ENCODE data around the gene CHI3L1. TPM values are rescaled to one million over a fixed set of nuclear protein-coding genes. Genes with fewer than 3 reads are reported as not detected.
A peak's percentile ranks its signal among the peaks of the same experiment; 100 is the strongest.

Gene CHI3L1
- total and polyA plus RNA-seq, 5 experiments from 2014 or later: not detected

DNA sequence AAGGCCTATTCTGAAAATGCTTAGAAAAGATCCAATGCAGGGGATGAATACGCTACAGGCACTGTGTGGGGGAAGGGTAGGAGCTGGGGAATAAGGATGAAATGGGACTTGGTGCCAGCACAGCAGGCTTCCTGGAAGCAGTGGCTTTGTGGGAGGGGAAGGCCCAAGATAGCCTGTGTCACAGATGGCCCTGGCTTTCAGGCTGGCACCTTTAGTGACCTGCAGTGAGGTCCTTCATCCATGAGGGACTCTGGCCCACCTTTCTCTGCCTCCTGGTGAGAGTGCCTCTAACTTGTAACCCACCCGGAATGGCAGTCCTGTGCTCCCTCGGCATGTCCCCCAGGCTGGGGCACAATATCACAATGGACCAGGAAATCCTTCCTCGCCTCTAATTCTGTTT, 919 bp downstream of the CHI3L1 start:
- Mint-ChIP-seq H3K36me3 (no peaks in the 10 kb centered on the region), H3K4me1 (peaks cover 3 to 6% (median 5%) of the 10 kb centered on the region in 4 donors), H3K4me3 (no peak overlapping the region), H3K27me3 (peaks cover 0 to 7% (median 3%) of the 10 kb centered on the region in 5 donors), H3K27ac (no peak overlapping the region), H3K9me3 (no peaks in the 10 kb centered on the region)
- DNase-seq (no peak), ATAC-seq (no peak)
- POLR2A ChIA-PET: no interaction called here

DNA sequence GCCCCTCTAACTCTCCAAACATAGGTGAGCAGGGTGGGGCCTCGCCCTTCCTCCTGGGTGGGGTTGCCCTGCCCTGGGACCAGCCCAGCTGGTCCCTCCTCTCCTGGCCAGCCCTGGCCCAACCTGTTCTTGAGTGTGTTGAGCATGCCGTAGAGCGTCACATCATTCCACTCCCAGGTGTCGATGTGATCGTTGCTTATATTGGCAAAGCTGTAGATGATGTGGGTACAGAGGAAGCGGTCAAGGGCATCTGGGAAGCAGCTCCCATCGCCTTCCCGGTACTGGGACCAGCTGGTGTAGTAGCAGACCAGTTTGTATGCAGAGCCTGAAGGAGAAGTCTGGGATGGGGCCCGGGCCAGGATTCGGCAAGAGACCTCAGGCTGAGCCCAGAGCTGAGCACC, 1.4 kb downstream of the CHI3L1 start:
- POLR2A ChIA-PET: no interaction called here
- DNase-seq (peak in 1 of 10 donors; percentile 30), ATAC-seq (no peak)
- Mint-ChIP-seq H3K4me3 (no peak overlapping the region), H3K27me3 (peaks cover 0 to 7% (median 3%) of the 10 kb centered on the region in 5 donors), H3K27ac (no peak overlapping the region), H3K9me3 (no peaks in the 10 kb centered on the region), H3K36me3 (no peaks in the 10 kb centered on the region), H3K4me1 (peaks cover 3 to 6% (median 5%) of the 10 kb centered on the region in 4 donors)

DNA sequence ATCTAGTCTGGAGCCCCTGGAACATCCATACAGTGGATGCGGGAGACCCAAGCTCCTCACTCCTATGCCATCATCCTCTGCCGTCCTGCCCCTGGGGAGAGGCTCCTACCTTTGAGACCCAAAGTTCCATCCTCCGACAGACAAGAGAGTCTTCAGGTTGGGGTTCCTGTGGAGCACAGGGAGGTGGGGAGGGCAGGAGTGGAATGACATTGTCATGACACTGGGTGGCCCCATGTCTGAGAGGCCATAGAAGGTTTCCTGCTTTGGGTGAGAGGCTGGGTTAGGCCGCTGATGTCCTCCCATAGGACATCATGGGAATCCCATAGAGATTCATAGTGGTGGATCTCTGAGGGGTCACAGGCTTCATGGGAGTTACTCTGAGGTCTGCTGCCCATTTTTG, 2.0 kb downstream of the CHI3L1 start:
- Mint-ChIP-seq H3K27me3 (peaks cover 0 to 7% (median 2%) of the 10 kb centered on the region in 5 donors), H3K4me3 (no peak overlapping the region), H3K27ac (no peak overlapping the region), H3K4me1 (peaks cover 3 to 6% (median 5%) of the 10 kb centered on the region in 4 donors), H3K36me3 (no peaks in the 10 kb centered on the region), H3K9me3 (no peaks in the 10 kb centered on the region)
- ATAC-seq (no peak), DNase-seq (no peak)
- POLR2A ChIA-PET: no interaction called here

- H3K4me3 Mint-ChIP-seq: no peak overlapping the region
Measured at GRCh38 chr1:203183828-203184227, 2.7 kb downstream of the CHI3L1 start.

DNA sequence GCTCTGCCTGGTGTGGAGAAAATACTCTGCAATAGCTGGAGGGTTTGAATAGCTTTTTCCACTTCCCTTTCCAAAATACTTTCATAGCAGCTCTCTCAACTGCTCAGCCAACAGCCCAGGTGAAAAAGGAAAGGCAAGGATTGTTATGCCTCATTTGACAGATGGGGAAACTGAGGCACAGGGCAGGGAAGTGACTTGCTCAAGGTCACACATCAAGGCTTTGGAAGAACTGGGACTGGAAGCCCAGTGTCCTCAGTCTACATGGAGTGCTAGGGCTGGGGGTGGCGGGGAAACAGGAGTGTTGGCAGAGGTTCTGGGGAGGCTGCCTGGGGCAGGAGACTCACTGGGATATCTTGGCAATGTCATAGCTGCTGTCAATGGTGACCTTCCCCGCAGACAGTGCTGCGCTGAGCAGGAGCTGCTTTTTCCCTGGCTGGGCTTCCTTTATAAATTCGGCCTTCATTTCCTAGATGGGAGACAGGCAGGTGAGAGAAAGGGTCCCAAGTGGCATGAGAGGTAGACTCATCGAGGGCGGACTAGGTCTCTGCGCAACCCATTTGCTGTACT, 4.0 kb downstream of the CHI3L1 start:
- Mint-ChIP-seq H3K27ac (no peak overlapping the region), H3K4me1 (peaks cover 3 to 6% (median 5%) of the 10 kb centered on the region in 4 donors), H3K27me3 (peaks cover 0 to 7% (median 0%) of the 10 kb centered on the region in 5 donors), H3K9me3 (no peaks in the 10 kb centered on the region), H3K4me3 (no peak overlapping the region), H3K36me3 (no peaks in the 10 kb centered on the region)
- no peak for DNase-seq
- POLR2A ChIA-PET: no interaction called here
- no peak for ATAC-seq

More at GRCh38 chr1:203183828-203184227, 2.7 kb downstream of the CHI3L1 start:
- DNase-seq (peak in 1 of 10 donors; percentile 11), ATAC-seq (no peak)
- peaks cover 3 to 6% (median 5%) of the 10 kb centered on the region in 4 donors for H3K4me1 Mint-ChIP-seq
- peak overlapping the region in 1 of 10 donors; percentile 53 for H3K27ac Mint-ChIP-seq
- peaks cover 0 to 7% (median 2%) of the 10 kb centered on the region in 5 donors for H3K27me3 Mint-ChIP-seq
- H3K36me3 Mint-ChIP-seq: no peaks in the 10 kb centered on the region
- no peaks in the 10 kb centered on the region for H3K9me3 Mint-ChIP-seq
- POLR2A ChIA-PET: no interaction called here

DNA sequence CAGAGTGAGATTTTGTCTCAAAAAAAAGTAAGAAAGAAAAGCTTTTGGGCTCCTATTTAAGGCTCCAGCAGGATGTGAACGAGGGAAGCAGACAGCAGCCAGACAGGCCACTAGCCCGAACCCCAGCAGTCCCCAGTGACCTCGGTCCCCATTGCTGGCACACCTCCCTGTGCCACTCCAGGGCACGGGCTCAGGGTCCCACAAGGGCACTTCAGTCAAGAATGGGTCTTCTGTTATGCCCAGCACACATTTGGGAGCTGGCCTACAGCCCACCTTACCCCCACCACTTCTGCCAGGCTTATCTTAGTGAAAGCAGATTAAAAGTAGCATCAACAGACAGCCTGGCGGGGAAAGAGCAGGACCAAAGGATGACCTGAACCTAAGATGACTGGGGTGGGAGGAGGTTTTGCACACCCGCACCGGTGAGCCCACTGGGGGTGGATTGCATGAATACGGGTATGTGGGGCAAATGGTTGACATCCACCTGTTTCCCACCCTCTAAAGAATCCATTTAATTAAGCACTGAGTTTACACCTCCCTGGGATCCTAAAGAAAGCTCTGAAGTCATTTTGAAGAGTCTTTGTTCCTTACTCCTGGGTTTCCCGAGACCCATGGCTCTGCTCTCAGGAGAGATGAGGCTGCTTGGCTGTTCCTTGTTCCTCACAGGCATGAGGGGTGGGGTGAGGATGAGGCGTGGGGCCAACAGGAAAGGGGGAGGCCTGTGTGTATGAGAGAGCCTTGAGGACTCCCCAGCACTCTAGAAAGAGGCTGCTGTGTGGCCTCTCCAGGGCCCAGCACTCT, 4.7 kb downstream of the CHI3L1 start:
- ATAC-seq: no peak
- peaks cover 3 to 6% (median 5%) of the 10 kb centered on the region in 4 donors for H3K4me1 Mint-ChIP-seq

DNA sequence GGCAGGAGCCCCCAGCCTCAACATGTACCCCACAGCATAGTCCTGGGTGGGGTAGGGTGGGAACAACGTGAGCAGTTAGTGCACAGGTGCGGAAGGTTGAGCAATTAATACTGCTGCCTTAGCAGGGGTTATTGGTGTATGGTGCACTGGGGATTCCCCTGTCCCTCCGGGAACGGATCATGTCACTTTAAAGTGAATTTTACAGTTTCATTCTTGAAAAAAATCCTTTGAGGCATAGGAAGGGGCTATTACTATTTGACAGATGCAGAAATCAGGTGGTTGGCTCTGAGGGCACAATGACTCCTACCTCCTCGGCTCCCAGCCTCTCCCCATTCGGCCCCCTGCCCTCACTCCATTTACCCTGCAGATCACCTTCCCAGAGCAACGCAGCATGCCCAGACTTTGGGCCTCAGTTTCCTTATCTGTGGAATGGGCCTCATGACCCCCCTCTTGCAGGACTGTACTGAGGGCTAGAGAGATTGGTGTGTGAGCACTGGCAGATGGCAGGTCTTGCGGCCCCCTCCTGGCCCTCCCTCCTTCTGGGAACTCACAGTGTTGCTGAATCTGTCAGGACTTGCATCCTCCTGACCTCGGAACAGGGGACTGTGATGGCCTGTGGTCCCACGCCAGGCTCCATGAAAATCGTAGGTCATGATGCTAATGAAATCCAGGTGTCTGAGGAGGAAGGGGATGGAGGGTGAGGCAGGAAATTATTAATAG, 5.7 kb downstream of the CHI3L1 start:
- ATAC-seq: no peak
- peaks cover 0 to 3% (median 0%) of the 10 kb centered on the region in 5 donors for H3K27me3 Mint-ChIP-seq
- no peak for DNase-seq

More for the DNA sequence above, 4.7 kb downstream of the CHI3L1 start:
- no peak overlapping the region for H3K27ac Mint-ChIP-seq
- POLR2A ChIA-PET: no interaction called here
- H3K4me3 Mint-ChIP-seq: no peak overlapping the region
- H3K9me3 Mint-ChIP-seq: no peaks in the 10 kb centered on the region
- peaks cover 0 to 7% (median 0%) of the 10 kb centered on the region in 5 donors for H3K27me3 Mint-ChIP-seq
- no peak for DNase-seq
- no peaks in the 10 kb centered on the region for H3K36me3 Mint-ChIP-seq

GRCh38 chr1:203179667-203180005, 6.9 kb downstream of the CHI3L1 start:
- H3K27me3 Mint-ChIP-seq: peaks cover 0 to 1% (median 0%) of the 10 kb centered on the region in 5 donors

More for the DNA sequence above, 5.7 kb downstream of the CHI3L1 start:
- Mint-ChIP-seq H3K36me3 (no peaks in the 10 kb centered on the region), H3K4me1 (peaks cover 0 to under 1% (median 0%) of the 10 kb centered on the region in 4 donors), H3K9me3 (no peaks in the 10 kb centered on the region), H3K27ac (no peak overlapping the region), H3K4me3 (no peak overlapping the region)
- POLR2A ChIA-PET: no interaction called here

DNA sequence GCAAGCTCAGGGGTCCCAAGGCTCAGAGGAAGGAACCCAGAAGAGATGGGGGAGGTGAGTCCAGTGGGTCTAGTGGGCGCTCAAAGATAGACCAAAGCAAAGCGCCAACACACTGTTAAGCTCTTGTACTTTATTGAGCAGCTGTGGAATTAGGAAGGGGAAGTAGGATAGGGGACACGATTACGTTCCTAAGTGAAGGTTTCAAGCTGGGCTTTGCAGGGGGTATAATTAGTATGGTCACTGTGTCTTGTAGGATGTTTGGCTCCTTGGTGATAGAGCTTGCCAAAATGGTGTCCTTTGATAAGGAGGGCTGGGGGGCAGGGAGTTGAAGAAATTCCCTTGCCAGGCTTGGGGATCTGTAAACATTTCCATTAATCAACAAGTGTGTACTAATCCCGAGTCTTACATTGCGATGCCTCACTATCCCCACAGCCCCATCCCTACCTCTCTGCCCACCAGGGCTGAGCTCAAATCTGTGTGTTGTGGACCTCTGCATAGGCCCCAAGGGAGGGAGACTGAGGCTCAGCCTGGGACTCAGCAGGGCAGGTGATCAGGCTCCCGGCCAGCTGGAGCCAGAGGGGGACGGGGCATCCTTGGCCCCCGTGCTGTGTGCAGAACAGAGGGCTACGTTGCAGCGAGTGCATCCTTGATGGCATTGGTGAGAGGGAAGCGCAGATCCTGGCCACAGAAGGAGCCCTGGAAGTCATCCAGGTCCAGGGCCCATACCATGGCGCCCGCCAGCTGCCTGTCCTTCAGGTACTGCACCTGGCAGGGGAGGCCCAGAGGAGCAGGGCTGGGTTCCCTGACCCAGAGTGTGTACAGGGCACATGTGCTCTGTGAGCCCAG, 7.5 kb downstream of the CHI3L1 start:
- Mint-ChIP-seq H3K36me3 (no peaks in the 10 kb centered on the region), H3K4me1 (peaks cover 0 to 4% (median 0%) of the 10 kb centered on the region in 4 donors), H3K27ac (peak overlapping the region in 2 of 10 donors; percentile 21 to 34), H3K27me3 (no peaks in the 10 kb centered on the region), H3K4me3 (no peak overlapping the region), H3K9me3 (no peaks in the 10 kb centered on the region)
- POLR2A ChIA-PET: no interaction called here
- no peak for DNase-seq
- ATAC-seq: no peak

More at GRCh38 chr1:203179667-203180005, 6.9 kb downstream of the CHI3L1 start:
- H3K36me3 Mint-ChIP-seq: no peaks in the 10 kb centered on the region
- DNase-seq: no peak
- H3K4me3 Mint-ChIP-seq: no peak overlapping the region
- H3K27ac Mint-ChIP-seq: no peak overlapping the region
- POLR2A ChIA-PET: no interaction called here
- no peak for ATAC-seq
- no peaks in the 10 kb centered on the region for H3K9me3 Mint-ChIP-seq
- peaks cover 0 to 2% (median 0%) of the 10 kb centered on the region in 4 donors for H3K4me1 Mint-ChIP-seq

GRCh38 chr1:203178083-203178482, 8.4 kb downstream of the CHI3L1 start:
- Mint-ChIP-seq H3K36me3 (no peaks in the 10 kb centered on the region), H3K4me1 (peaks cover 0 to 11% (median 0%) of the 10 kb centered on the region in 4 donors), H3K9me3 (no peaks in the 10 kb centered on the region), H3K27ac (no peak overlapping the region), H3K27me3 (no peaks in the 10 kb centered on the region), H3K4me3 (no peak overlapping the region)
- ATAC-seq: no peak
- POLR2A ChIA-PET: no interaction called here
- DNase-seq: no peak

- Mint-ChIP-seq H3K36me3 (no peaks in the 10 kb centered on the region), H3K4me1 (peaks cover 0 to 11% (median 0%) of the 10 kb centered on the region in 4 donors), H3K27me3 (no peaks in the 10 kb centered on the region), H3K9me3 (no peaks in the 10 kb centered on the region), H3K4me3 (peak overlapping the region in 1 of 10 donors; percentile 41), H3K27ac (no peak overlapping the region)
- no peak for DNase-seq
- POLR2A ChIA-PET: no interaction called here
- no peak for ATAC-seq
Measured at GRCh38 chr1:203177470-203178039, 8.9 kb downstream of the CHI3L1 start.

DNA sequence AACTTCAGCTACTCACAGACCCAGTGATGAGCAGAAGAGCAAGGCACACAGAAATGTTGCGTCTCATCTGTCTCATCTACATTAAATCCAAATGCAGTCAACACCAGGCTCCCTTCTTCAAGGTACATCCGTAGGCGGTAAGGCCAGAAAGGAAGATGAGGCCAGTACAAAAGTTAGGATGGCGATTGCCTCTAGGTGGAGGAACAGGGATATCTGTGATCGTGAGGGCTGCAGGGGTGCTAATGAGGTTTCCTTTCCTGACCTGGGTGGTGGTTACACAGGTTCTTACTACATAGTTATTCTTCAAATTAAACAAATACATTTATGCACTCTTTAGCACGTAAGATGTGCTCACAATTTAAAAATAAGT, 9.5 kb downstream of the CHI3L1 start:
- POLR2A ChIA-PET: no interaction called here
- Mint-ChIP-seq H3K36me3 (no peaks in the 10 kb centered on the region), H3K27ac (no peak overlapping the region), H3K27me3 (no peaks in the 10 kb centered on the region), H3K9me3 (no peaks in the 10 kb centered on the region), H3K4me3 (no peak overlapping the region), H3K4me1 (peaks cover 0 to 11% (median 0%) of the 10 kb centered on the region in 4 donors)
- DNase-seq (no peak), ATAC-seq (no peak)
